Peyer's patch (tissue), 4 donors: ENCODE results near the gene TSSK6.

ENCODE experiments used
- POLR2A ChIP-seq, 2 donors: fragments of 450-650 bp; IDR thresholded peaks; one replicate each; pipeline ENCODE4 v1.5.1; 2017; ENCODE audit warnings: antibody characterized with exemption in 2 of 2, mild to moderate bottlenecking in 2 of 2, moderate library complexity in 2 of 2
- TF ChIP-seq, protein P1 (sequence below), 6 experiments: fragments of 450-650 bp in 4 of 6; fragments of 200-600 bp in 2 of 6; sonication (generic) in 1 of 6; IDR thresholded peaks; one replicate each; pipeline ENCODE4 v1.5.1; 2017 to 2019; ENCODE audit warnings: antibody characterized with exemption in 6 of 6, mild to moderate bottlenecking in 3 of 6, moderate library complexity in 1 of 6

GRCh38 chr19:19495614-19496603 is 19.4 kb downstream of the TSSK6 start:
- no peak for TF ChIP-seq POLR2A (IDR thresholded peaks at IDR 0.05)
- TF ChIP-seq, protein P1, sequence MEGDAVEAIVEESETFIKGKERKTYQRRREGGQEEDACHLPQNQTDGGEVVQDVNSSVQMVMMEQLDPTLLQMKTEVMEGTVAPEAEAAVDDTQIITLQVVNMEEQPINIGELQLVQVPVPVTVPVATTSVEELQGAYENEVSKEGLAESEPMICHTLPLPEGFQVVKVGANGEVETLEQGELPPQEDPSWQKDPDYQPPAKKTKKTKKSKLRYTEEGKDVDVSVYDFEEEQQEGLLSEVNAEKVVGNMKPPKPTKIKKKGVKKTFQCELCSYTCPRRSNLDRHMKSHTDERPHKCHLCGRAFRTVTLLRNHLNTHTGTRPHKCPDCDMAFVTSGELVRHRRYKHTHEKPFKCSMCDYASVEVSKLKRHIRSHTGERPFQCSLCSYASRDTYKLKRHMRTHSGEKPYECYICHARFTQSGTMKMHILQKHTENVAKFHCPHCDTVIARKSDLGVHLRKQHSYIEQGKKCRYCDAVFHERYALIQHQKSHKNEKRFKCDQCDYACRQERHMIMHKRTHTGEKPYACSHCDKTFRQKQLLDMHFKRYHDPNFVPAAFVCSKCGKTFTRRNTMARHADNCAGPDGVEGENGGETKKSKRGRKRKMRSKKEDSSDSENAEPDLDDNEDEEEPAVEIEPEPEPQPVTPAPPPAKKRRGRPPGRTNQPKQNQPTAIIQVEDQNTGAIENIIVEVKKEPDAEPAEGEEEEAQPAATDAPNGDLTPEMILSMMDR (IDR thresholded peaks at IDR 0.05), result no peak
